K562 (cell line): ENCODE measurements around the gene SEMA6C. TPM values are rescaled to one million over a fixed set of nuclear protein-coding genes. Genes with fewer than 3 reads are reported as not detected.

Source experiments
- ATAC-seq: fragments of 200-7000 bp; cut with Tn5 transposase; 3 replicates; pipeline ENCODE4 v1.9.1; 2020; ENCODE audit warnings: moderate library complexity
- BruUV-seq: library from RNA; stranded (reverse); fragments of 400-500 nt; replicated peaks from 2 replicates; lab custom pipeline; 2021; lab: Mats Ljungman, UMichigan
- CTCF ChIA-PET: fragments of 300-600 bp; formaldehyde crosslinking; extraction: SDS; loops from one replicate; lab custom pipeline; 2021; ENCODE audit warnings: low intra/inter-chr PET ratio; lab: Yijun Ruan, JAX
- POLR2A ChIA-PET: fragments of 300-600, 350-650 bp; sonication (Branson Sonifier 250); formaldehyde crosslinking; extraction: SDS; loops from one replicate; lab custom pipeline; 2021; ENCODE audit warnings: antibody characterized with exemption, inconsistent platforms; lab: Yijun Ruan, JAX
- DNase-seq, 4 experiments: peaks; one replicate each; pipeline versions ENCODE4 v3.0.0 to v3.0.0-alpha.2; 2011 to 2018; ENCODE audit warnings: low spot score in 3 of 4, mixed read lengths in 3 of 4; ENCODE audit errors: extremely low read depth in 1 of 4
- FAIRE-seq: peaks from 2 replicates; lab custom pipeline; 2011; peaks lifted over from hg19 to GRCh38; lab: Jason Lieb, UNC
- H2AFZ ChIP-seq: 2 replicates; pipeline ENCODE4 v1.6.0; 2011; ENCODE audit warnings: low read depth, low read length, control low read depth, inconsistent platforms
- H3K27ac ChIP-seq: fragments of 200-600 bp; 3 replicates; pipeline ENCODE4 v1.8.0; 2011; ENCODE audit warnings: low read depth, mild to moderate bottlenecking, control low read depth, inconsistent platforms, low read length, moderate library complexity, mixed read lengths; ENCODE audit errors: extremely low read depth
- H3K27me3 ChIP-seq, 2 experiments: fragments of 300-600 bp in 1 of 2; 2 replicates in 1 of 2; 3 replicates in 1 of 2; pipeline versions ENCODE4 v1.6.0 to v1.8.0; 2011; ENCODE audit warnings: inconsistent platforms in 2 of 2, low read length in 2 of 2, mild to moderate bottlenecking in 1 of 2, mixed read lengths in 1 of 2, moderate library complexity in 1 of 2; ENCODE audit not compliant: control insufficient read depth in 2 of 2, insufficient read depth in 2 of 2
- H3K36me3 ChIP-seq: fragments of 300-600 bp; 3 replicates; pipeline ENCODE4 v1.8.0; 2011; ENCODE audit warnings: mild to moderate bottlenecking, low read length, inconsistent platforms; ENCODE audit not compliant: control insufficient read depth, insufficient read depth
- H3K4me1 ChIP-seq, 2 experiments: fragments of 200-600 bp in 1 of 2; replicated peaks in 1 of 2; 2 replicates in 1 of 2; 3 replicates in 1 of 2; pipeline versions ENCODE4 v1.5.1 to v1.8.0; 2011; ENCODE audit warnings: inconsistent platforms in 2 of 2, low read length in 2 of 2, mild to moderate bottlenecking in 1 of 2, mixed read lengths in 1 of 2, moderate library complexity in 1 of 2; ENCODE audit not compliant: control insufficient read depth in 2 of 2, insufficient read depth in 2 of 2
- H3K4me2 ChIP-seq: 2 replicates; pipeline ENCODE4 v1.6.1; 2011; ENCODE audit warnings: low read length, control low read depth, inconsistent platforms, mixed read lengths; ENCODE audit not compliant: insufficient read depth
- H3K4me3 ChIP-seq: fragments of 200-600 bp; sonication (generic), shearing (Covaris generic); 2 replicates; pipeline ENCODE4 v1.5.1; 2016; ENCODE audit warnings: control low read depth, inconsistent platforms
- H3K79me2 ChIP-seq: fragments of 200-600 bp; 3 replicates; pipeline ENCODE4 v1.8.0; 2011; ENCODE audit warnings: low read length, inconsistent platforms; ENCODE audit not compliant: control insufficient read depth, insufficient read depth
- H3K9ac ChIP-seq, 2 experiments: 2 replicates each; pipeline versions ENCODE4 v1.6.0 to v1.6.1; 2011; ENCODE audit warnings: low read depth in 2 of 2, low read length in 2 of 2, control low read depth in 1 of 2, inconsistent platforms in 1 of 2, mild to moderate bottlenecking in 1 of 2, mixed read lengths in 1 of 2; ENCODE audit not compliant: insufficient read depth in 1 of 2
- H3K9me1 ChIP-seq: one replicate; pipeline ENCODE4 v1.6.0; 2011; ENCODE audit warnings: inconsistent platforms, mild to moderate bottlenecking, low read length, moderate library complexity; ENCODE audit not compliant: control insufficient read depth, insufficient read depth
- H3K9me3 ChIP-seq: replicated peaks from 2 replicates; pipeline ENCODE4 v1.5.1; 2011; ENCODE audit warnings: low read depth, low read length, inconsistent platforms; ENCODE audit not compliant: control insufficient read depth, insufficient read depth
- H4K20me1 ChIP-seq: replicated peaks from 2 replicates; pipeline ENCODE4 v1.6.1; 2011; ENCODE audit warnings: low read length, inconsistent platforms, mixed read lengths; ENCODE audit not compliant: control insufficient read depth, insufficient read depth
- CBFA2T3 ChIP-seq: fragments of 450-650 bp; IDR thresholded peaks from 2 replicates; pipeline ENCODE4 v1.6.1; 2017
- RERE ChIP-seq: sonication (generic); formaldehyde crosslinking; IDR thresholded peaks from 2 replicates; pipeline ENCODE4 v1.8.0; 2023; ENCODE audit warnings: missing genetic modification reagents, mild to moderate bottlenecking, borderline replicate concordance
- ZNF324 ChIP-seq: fragments of 250-450 bp; sonication (Bioruptor Pico); IDR thresholded peaks from 2 replicates; pipeline ENCODE4 v1.4.0; 2020; ENCODE audit warnings: mild to moderate bottlenecking
- WGBS: fragments of 100-300 bp; shearing (Covaris generic); methylation state at CpG from one replicate; pipeline ENCODE4 v1.1.6; 2016; ENCODE audit warnings: low coverage, mixed read lengths; ENCODE audit not compliant: insufficient coverage; ENCODE audit errors: missing lambda C conversion rate; 5-methylcytosine and 5-hydroxymethylcytosine counted together
- in situ Hi-C: fragments of 300-500 bp; cut with MboI; formaldehyde crosslinking; loops from 4 replicates; pipeline ENCODE4 v1.15.0; 2018; ENCODE audit warnings: inconsistent platforms, mixed read lengths
- intact Hi-C: fragments of 100-400 bp; cut with micrococcal nuclease; formaldehyde crosslinking; loops from 2 replicates; pipeline ENCODE4 v1.14.2; 2022
- polyA plus RNA-seq, 8 experiments: library from polyadenylated mRNA; depleted of rRNA in 4 of 8; stranded (reverse) in 5 of 8; unstranded in 3 of 8; fragments of >200 nt; fragmentation: Nextera tagmentation in 2 of 8; fragmentation: Illumina TruSeq in 1 of 8; extraction: Ambion mirVana in 2 of 8; extraction: Trizol in 1 of 8; gene quantifications; 2 replicates each; pipeline versions ENCODE4 v1.2.1 to v1.2.3, GENCODE V29; 2011 to 2014; ENCODE audit warnings: inconsistent platforms in 1 of 8, missing spikeins in 1 of 8
- total RNA-seq, 7 experiments: library from RNA; depleted of rRNA in 6 of 7; stranded (reverse); fragments of >200 nt in 6 of 7; fragmentation: Illumina TruSeq in 2 of 7; extraction: Trizol in 2 of 7; gene quantifications; 2 replicates each; pipeline versions ENCODE4 v1.2.1 to v1.2.3, GENCODE V29; 2011 to 2021; ENCODE audit warnings: low replicate concordance in 1 of 7

The SEMA6C gene
- total and polyA plus RNA-seq, 9 of the 15 experiments (the other 6 are each of a cell fraction or from before 2014, with no cell fraction given) = 0.03 to 4.6 (median 0.95) TPM

DNA sequence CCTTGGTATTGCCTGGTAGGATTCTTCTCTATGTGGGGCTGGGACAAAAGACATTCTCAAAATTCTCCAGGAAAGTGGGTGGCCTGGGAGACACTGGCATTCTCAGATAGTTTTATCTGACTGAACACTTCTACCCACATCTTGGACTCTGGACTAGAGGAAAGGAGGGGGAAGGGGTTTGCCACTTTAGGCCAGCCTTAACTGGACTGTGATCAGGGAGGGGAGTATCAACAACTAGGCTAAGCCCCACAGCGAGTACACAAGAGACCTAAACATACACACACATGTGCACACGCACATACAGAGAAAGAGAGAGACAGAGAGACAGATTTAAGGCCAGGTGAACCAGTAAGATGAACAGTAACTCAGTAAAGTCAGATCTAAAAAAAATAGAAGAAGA is 1.2 kb upstream of the SEMA6C start:
- intact Hi-C loops = no loop called here
- no peak for DNase-seq
- H3K9me3 ChIP-seq = no peaks in the 10 kb centered on the region
- 17% methylated on average over 2 of the region's 2 CpGs for WGBS
- ATAC-seq = no peak
- peak overlapping the region; percentile 82 for H2AFZ ChIP-seq
- no peaks in the 10 kb centered on the region for H3K27me3 ChIP-seq
- no peak overlapping the region for H3K4me3 ChIP-seq
- peaks cover 19 to 38% of the 10 kb centered on the region in 2 experiments; a peak in 4 of 5 replicates for H3K4me1 ChIP-seq
- no TSS peak for BruUV-seq
- no peaks in the 10 kb centered on the region; the same call in 1 of the 2 replicates for H4K20me1 ChIP-seq
- in situ Hi-C loops = no loop called here
- no peak for TF ChIP-seq RERE
- TF ChIP-seq ZNF324 (CRISPR knock-in tag) = no peak
- 0 out of 2 replicates have a peak, but pooled peaks have one; percentile 24 for TF ChIP-seq CBFA2T3
- TF ChIP-seq, all 486 proteins: peak for 1
- H3K9ac ChIP-seq = peak overlapping the region; percentile 39 to 40; a peak in 3 of 4 replicates
- no peaks in the 10 kb centered on the region for H3K79me2 ChIP-seq
- ChIA-PET POLR2A (interaction anchor here (0.6 to 1.0 kb wide), 2 partner anchors 89 to 134 kb away, joined by 3 to 4 read pairs; no protein-coding TSS in a partner anchor), CTCF (no interaction called here)
- no peaks in the 10 kb centered on the region for H3K9me1 ChIP-seq
- peak; percentile 63 for FAIRE-seq
- no peak overlapping the region for H3K27ac ChIP-seq
- H3K4me2 ChIP-seq = peak overlapping the region; percentile 82; the same call in 1 of the 2 replicates
- no peaks in the 10 kb centered on the region for H3K36me3 ChIP-seq
